ENCODE results near the gene PATE1. TPM values are rescaled to one million over a fixed set of nuclear protein-coding genes. Genes with fewer than 3 reads are reported as not detected.

PATE1 gene
- total RNA-seq, 2 experiments from 2014 or later: not detected

GRCh38 chr11:125784678-125785077 is 38.6 kb downstream of the PATE1 start:
- CTCF ChIA-PET (ENCODE audit: unreplicated experiment): no interaction called here
- intact Hi-C loops (cut with micrococcal nuclease; ENCODE audit: unreplicated experiment): no loop called here

GRCh38 chr11:125787827-125788226 is 41.7 kb downstream of the PATE1 start, which contains the start of gene PATE3:
Gene PATE3 (plus strand): TSS chr11:125788127. CDS start chr11:125788152, 25 bp downstream.
- POLR2A ChIA-PET: no interaction called here
- DNase-seq (ENCODE audit: low spot score): no peak
- intact Hi-C loops (cut with micrococcal nuclease; ENCODE audit: unreplicated experiment): no loop called here
- no peak within 1 kb of the TSS for H3K27ac ChIP-seq (ENCODE audit: low read depth, low read length, poor library complexity, severe bottlenecking)
- H3K4me3 ChIP-seq (ENCODE audit: low read depth, low read length, poor library complexity, severe bottlenecking): no peak within 1 kb of the TSS
- H2AFZ ChIP-seq (ENCODE audit: low read length): no peak within 1 kb of the TSS
- no peaks in the 10 kb centered on the region for H3K4me1 ChIP-seq (ENCODE audit: insufficient read depth, low read length, poor library complexity, severe bottlenecking)
- no peaks in the 10 kb centered on the region for H3K79me2 ChIP-seq (ENCODE audit: insufficient read depth, low read depth, low read length)
- no peaks in the 10 kb centered on the region for H3K9me3 ChIP-seq (ENCODE audit: low read length)
- no peaks in the 10 kb centered on the region for H3K9me2 ChIP-seq (ENCODE audit: insufficient read depth, low read length)
- no TSS peak for BruUV-seq (replicated peaks)
- no peak within 1 kb of the TSS for H3K4me2 ChIP-seq (ENCODE audit: low read length)
- TF ChIP-seq CTCF (conservative IDR thresholded peaks at IDR 0.05; ENCODE audit: low read length): no peak
- no peak for TF ChIP-seq EZH2phosphoT487 (IDR thresholded peaks at IDR 0.05; ENCODE audit: borderline replicate concordance, low read depth, low read length)
- no peaks in the 10 kb centered on the region for H4K20me1 ChIP-seq (ENCODE audit: insufficient read depth, low read length)
- CTCF ChIA-PET (ENCODE audit: unreplicated experiment): no interaction called here
- H3K36me3 ChIP-seq (ENCODE audit: insufficient read depth, low read length): no peaks in the 10 kb centered on the region

More at GRCh38 chr11:125784678-125785077, 38.6 kb downstream of the PATE1 start:
- no peak overlapping the region for H3K4me2 ChIP-seq (ENCODE audit: low read length)
- POLR2A ChIA-PET: no interaction called here
- BruUV-seq (replicated peaks): no TSS peak
- H4K20me1 ChIP-seq (ENCODE audit: insufficient read depth, low read length): no peaks in the 10 kb centered on the region
- no peaks in the 10 kb centered on the region for H3K36me3 ChIP-seq (ENCODE audit: insufficient read depth, low read length)
- H3K79me2 ChIP-seq (ENCODE audit: insufficient read depth, low read depth, low read length): no peaks in the 10 kb centered on the region
- H3K4me3 ChIP-seq (ENCODE audit: low read depth, low read length, poor library complexity, severe bottlenecking): no peak overlapping the region
- no peak overlapping the region for H2AFZ ChIP-seq (ENCODE audit: low read length)
- H3K9me3 ChIP-seq (ENCODE audit: low read length): no peaks in the 10 kb centered on the region
- TF ChIP-seq CTCF (conservative IDR thresholded peaks at IDR 0.05; ENCODE audit: low read length): no peak
- no peak for TF ChIP-seq EZH2phosphoT487 (IDR thresholded peaks at IDR 0.05; ENCODE audit: borderline replicate concordance, low read depth, low read length)
- DNase-seq (ENCODE audit: low spot score): no peak
- H3K27ac ChIP-seq (ENCODE audit: low read depth, low read length, poor library complexity, severe bottlenecking): no peak overlapping the region
- H3K9me2 ChIP-seq (ENCODE audit: insufficient read depth, low read length): no peaks in the 10 kb centered on the region
- no peaks in the 10 kb centered on the region for H3K4me1 ChIP-seq (ENCODE audit: insufficient read depth, low read length, poor library complexity, severe bottlenecking)

GRCh38 chr11:125790825-125791224 is 44.7 kb downstream of the PATE1 start:
- Histone ChIP-seq H3K9me3 (ENCODE audit: low read length) (no peaks in the 10 kb centered on the region), H3K79me2 (ENCODE audit: insufficient read depth, low read depth, low read length) (no peaks in the 10 kb centered on the region), H3K4me1 (ENCODE audit: insufficient read depth, low read length, poor library complexity, severe bottlenecking) (no peaks in the 10 kb centered on the region), H4K20me1 (ENCODE audit: insufficient read depth, low read length) (no peaks in the 10 kb centered on the region), H2AFZ (ENCODE audit: low read length) (no peak overlapping the region), H3K9me2 (ENCODE audit: insufficient read depth, low read length) (no peaks in the 10 kb centered on the region), H3K4me3 (ENCODE audit: low read depth, low read length, poor library complexity, severe bottlenecking) (no peak overlapping the region), H3K27ac (ENCODE audit: low read depth, low read length, poor library complexity, severe bottlenecking) (no peak overlapping the region), H3K4me2 (ENCODE audit: low read length) (no peak overlapping the region), H3K36me3 (ENCODE audit: insufficient read depth, low read length) (no peaks in the 10 kb centered on the region)
- no peak for TF ChIP-seq CTCF (conservative IDR thresholded peaks at IDR 0.05; ENCODE audit: low read length)
- TF ChIP-seq EZH2phosphoT487 (IDR thresholded peaks at IDR 0.05; ENCODE audit: borderline replicate concordance, low read depth, low read length): no peak
- no TSS peak for BruUV-seq (replicated peaks)
- ChIA-PET POLR2A (no interaction called here), CTCF (ENCODE audit: unreplicated experiment) (no interaction called here)
- no peak for DNase-seq (ENCODE audit: low spot score)
- intact Hi-C loops (cut with micrococcal nuclease; ENCODE audit: unreplicated experiment): no loop called here

All from OCI-LY7 (cell line).